Measurements from ENCODE around the gene KLF3.

Gene KLF3

DNA sequence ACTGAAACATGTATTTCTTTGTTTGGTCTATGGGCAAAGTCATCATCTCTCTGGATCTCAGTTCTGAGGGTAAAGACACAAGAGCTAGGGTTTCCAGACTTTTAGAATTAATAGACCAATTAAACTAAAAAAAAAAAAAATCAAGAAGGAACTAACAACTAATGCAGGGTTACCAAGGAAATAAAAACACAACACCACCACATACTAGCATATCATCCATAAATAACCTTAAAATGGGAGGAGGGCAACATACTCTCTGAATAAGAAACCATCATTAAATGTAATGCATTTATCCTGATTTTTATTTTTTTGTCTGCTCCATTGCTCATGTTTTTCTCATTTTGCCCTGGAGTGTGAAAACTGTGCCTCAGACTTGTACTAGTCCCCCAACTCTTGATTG is 33.5 kb upstream of the KLF3 start:
- TF ChIP-seq, protein P1, sequence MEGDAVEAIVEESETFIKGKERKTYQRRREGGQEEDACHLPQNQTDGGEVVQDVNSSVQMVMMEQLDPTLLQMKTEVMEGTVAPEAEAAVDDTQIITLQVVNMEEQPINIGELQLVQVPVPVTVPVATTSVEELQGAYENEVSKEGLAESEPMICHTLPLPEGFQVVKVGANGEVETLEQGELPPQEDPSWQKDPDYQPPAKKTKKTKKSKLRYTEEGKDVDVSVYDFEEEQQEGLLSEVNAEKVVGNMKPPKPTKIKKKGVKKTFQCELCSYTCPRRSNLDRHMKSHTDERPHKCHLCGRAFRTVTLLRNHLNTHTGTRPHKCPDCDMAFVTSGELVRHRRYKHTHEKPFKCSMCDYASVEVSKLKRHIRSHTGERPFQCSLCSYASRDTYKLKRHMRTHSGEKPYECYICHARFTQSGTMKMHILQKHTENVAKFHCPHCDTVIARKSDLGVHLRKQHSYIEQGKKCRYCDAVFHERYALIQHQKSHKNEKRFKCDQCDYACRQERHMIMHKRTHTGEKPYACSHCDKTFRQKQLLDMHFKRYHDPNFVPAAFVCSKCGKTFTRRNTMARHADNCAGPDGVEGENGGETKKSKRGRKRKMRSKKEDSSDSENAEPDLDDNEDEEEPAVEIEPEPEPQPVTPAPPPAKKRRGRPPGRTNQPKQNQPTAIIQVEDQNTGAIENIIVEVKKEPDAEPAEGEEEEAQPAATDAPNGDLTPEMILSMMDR (IDR thresholded peaks at IDR 0.05; ENCODE audit: control extremely low read depth, extremely low read depth, low read depth, missing control alignments) = no peak
- ChIA-PET POLR2A (no interaction called here), CTCF (interaction anchor here (0.7 to 1.2 kb wide), 2 partner anchors 12 to 311 kb away, joined by 3 to 4 read pairs; no protein-coding TSS in a partner anchor)
- DNase-seq (ENCODE audit: extremely low spot score) = no peak

- no peak for DNase-seq (ENCODE audit: extremely low spot score)
- POLR2A ChIA-PET = no interaction called here
- TF ChIP-seq, protein P1 (IDR thresholded peaks at IDR 0.05; ENCODE audit: control extremely low read depth, extremely low read depth, low read depth, missing control alignments) = no peak
- CTCF ChIA-PET = no interaction called here
Observed at GRCh38 chr4:38634047-38634759, 29.8 kb upstream of the KLF3 start.

DNA sequence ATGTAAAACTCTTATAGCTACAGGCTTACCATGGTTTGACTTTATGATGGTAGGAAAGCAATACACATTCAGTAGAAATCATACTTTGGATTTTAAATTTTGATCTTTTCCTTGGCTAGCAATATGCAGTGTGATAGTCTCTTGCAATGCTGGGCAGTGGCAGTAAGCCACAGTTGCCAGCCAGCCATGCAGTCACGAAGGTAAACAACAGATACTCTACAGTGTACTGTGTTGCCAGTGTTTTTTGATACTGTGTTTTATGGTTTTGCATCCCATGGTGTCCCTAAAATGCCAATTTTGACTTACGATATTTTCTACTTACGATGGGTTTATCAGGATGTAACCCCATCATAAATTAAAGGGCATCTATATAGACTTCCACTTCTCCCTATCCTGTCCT is 24.8 kb upstream of the KLF3 start:
- ChIA-PET POLR2A (no interaction called here), CTCF (interaction anchor here (1.1 to 2.5 kb wide), 3 partner anchors 10 to 19 kb away, joined by 3 to 7 read pairs (median 3); no protein-coding TSS in a partner anchor)
- TF ChIP-seq, protein P1 (IDR thresholded peaks at IDR 0.05; ENCODE audit: control extremely low read depth, extremely low read depth, low read depth, missing control alignments) = no peak
- DNase-seq (ENCODE audit: extremely low spot score) = no peak

- ChIA-PET CTCF (interaction anchor here (1.0 to 4.7 kb wide), 2 partner anchors 12 to 13 kb away, joined by 3 to 12 read pairs; no protein-coding TSS in a partner anchor), POLR2A (no interaction called here)
- DNase-seq (ENCODE audit: extremely low spot score) = no peak
- TF ChIP-seq, protein P1 (IDR thresholded peaks at IDR 0.05; ENCODE audit: control extremely low read depth, extremely low read depth, low read depth, missing control alignments) = no peak
Observed at GRCh38 chr4:38641811-38642210, 22.2 kb upstream of the KLF3 start.

- no peak for DNase-seq (ENCODE audit: extremely low spot score)
- POLR2A ChIA-PET = interaction anchor here (0.6 kb wide), 2 partner anchors 22 to 92 kb away, joined by 6 to 11 read pairs; no protein-coding TSS in a partner anchor
Observed at GRCh38 chr4:38644201-38644600, 19.8 kb upstream of the KLF3 start.

GRCh38 chr4:38647101-38647819 is 16.7 kb upstream of the KLF3 start:
- DNase-seq (ENCODE audit: extremely low spot score) = no peak
- ChIA-PET CTCF (interaction anchor here (1.6 kb wide), 1 partner anchor 29 kb away, joined by 5 read pairs; no protein-coding TSS in a partner anchor), POLR2A (no interaction called here)
- TF ChIP-seq, protein P1 (IDR thresholded peaks at IDR 0.05; ENCODE audit: control extremely low read depth, extremely low read depth, low read depth, missing control alignments) = no peak

More at GRCh38 chr4:38644201-38644600, 19.8 kb upstream of the KLF3 start:
- CTCF ChIA-PET = interaction anchor here (1.3 to 4.7 kb wide), 3 partner anchors 11 to 31 kb away, joined by 4 to 12 read pairs (median 4); no protein-coding TSS in a partner anchor
- TF ChIP-seq, protein P1 (IDR thresholded peaks at IDR 0.05; ENCODE audit: control extremely low read depth, extremely low read depth, low read depth, missing control alignments) = no peak
